ENCODE data around the gene NEK8.
A peak's percentile ranks its signal among the peaks of the same experiment; 100 is the strongest.

The NEK8 gene

DNA sequence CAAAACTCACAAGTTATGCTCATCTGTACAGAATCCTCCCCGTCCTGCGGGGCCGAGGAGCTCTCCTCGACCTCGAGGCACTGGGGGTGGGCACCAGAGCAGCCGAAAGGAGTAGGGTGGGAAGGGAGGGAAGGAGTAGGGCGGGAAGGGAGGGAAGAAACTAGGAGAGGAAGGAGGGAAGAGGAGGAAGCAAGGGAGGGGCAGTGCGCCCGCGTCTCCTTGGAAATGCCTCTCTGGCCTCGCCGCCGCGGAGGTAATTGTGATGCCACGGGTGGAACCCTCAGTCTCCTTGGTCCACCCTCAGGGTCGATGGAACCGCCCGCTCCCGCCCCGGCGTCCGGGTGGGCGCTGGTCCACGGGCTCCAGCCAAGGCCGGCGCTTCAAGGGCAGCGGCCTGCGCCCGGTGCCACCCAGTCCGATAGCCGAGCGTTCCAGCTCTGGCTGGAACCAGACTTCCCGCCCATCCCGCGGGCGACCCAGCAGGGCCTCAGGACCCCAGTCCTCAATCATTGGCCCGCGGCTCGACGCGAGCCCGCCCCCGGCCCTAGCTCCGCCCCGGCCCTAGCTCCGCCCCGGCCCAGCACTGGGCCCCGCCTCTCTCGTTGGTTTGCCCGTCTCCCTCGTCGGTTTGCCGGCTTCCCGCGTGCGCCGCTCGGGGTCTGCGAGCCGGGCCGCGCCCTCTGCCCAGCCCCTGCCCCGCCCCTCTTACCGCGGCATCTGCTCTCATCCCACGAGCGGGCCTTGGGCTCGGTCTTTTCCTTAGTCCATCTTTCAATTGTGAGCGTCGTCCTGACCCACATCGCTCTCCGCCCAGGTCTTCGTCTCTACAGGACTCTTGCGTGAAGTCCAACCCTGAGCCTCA, 17.5 kb upstream of the NEK8 start:
- peak; percentile 90 for DNase-seq (ENCODE audit: low read depth)
- H3K4me3 ChIP-seq (ENCODE audit: low read depth, low read length) = peak overlapping the region; percentile 61
- TF ChIP-seq, protein P1, sequence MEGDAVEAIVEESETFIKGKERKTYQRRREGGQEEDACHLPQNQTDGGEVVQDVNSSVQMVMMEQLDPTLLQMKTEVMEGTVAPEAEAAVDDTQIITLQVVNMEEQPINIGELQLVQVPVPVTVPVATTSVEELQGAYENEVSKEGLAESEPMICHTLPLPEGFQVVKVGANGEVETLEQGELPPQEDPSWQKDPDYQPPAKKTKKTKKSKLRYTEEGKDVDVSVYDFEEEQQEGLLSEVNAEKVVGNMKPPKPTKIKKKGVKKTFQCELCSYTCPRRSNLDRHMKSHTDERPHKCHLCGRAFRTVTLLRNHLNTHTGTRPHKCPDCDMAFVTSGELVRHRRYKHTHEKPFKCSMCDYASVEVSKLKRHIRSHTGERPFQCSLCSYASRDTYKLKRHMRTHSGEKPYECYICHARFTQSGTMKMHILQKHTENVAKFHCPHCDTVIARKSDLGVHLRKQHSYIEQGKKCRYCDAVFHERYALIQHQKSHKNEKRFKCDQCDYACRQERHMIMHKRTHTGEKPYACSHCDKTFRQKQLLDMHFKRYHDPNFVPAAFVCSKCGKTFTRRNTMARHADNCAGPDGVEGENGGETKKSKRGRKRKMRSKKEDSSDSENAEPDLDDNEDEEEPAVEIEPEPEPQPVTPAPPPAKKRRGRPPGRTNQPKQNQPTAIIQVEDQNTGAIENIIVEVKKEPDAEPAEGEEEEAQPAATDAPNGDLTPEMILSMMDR (conservative IDR thresholded peaks at IDR 0.05; ENCODE audit: low read depth, low read length) = no peak

DNA sequence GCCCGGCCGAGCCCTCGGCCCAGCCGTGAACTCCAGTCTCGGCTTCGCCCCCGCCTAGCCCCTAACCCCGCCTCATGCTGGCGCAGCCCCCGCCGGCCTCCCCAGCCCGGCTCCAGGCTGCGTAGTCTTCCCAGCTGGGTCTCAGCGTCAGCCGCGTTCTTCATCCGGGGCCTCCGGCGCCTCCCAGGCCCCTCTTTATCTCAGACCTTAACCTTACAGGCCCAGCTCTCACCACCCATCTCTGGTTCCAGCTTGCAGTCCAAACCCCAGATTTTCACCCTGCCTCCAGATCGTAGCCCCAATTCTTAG, 16.9 kb upstream of the NEK8 start, which contains the start of gene PROCA1:
PROCA1 (minus strand) TSS at position 166 of the 309 bp plus-strand sequence. CDS start 228 bp downstream, outside the sequence.
- TF ChIP-seq, protein P1 (conservative IDR thresholded peaks at IDR 0.05; ENCODE audit: low read depth, low read length) = no peak
- no peak for DNase-seq (ENCODE audit: low read depth)
- peak within 1 kb of the TSS; percentile 61 for H3K4me3 ChIP-seq (ENCODE audit: low read depth, low read length)

DNA sequence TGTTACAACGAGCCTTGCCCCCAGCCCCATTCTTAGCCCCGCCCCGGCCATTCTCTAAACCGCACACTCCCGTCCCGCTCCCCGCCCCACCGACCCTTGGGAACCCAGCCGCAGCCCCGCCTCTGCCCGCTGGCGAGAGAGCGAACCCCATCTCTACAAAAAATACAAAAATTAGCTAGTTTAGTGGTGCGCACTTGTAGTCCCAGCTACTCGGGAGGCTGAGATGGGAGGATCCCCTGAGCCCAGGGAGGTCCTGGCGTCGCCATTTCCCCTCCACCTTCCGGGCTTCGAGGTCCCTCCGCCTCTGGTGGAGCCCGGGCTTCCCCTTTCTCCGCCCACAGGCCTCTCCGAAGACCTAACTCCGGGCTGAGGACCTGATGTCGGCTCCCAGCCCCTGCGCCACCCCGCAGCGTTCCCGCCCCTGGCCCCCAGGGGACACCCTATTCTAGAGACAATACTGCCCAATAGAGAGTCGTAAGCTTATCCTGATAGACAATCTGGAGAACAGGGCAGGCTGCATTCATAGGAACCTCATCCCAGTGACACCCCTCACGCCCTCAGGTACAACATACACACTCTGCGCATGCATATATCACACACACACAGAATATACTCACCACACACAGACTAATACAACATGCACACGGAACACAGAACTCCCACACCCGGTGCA, 16.4 kb upstream of the NEK8 start:
- TF ChIP-seq, protein P1 (conservative IDR thresholded peaks at IDR 0.05; ENCODE audit: low read depth, low read length) = peak; percentile 16
- peak; percentile 31 for DNase-seq (ENCODE audit: low read depth)
- peak overlapping the region; percentile 61 for H3K4me3 ChIP-seq (ENCODE audit: low read depth, low read length)

- TF ChIP-seq, protein P1 (conservative IDR thresholded peaks at IDR 0.05; ENCODE audit: low read depth, low read length) = no peak
- H3K4me3 ChIP-seq (ENCODE audit: low read depth, low read length) = no peak overlapping the region
- DNase-seq (ENCODE audit: low read depth) = no peak
Measured at GRCh38 chr17:28712705-28713415, 15.7 kb upstream of the NEK8 start.

DNA sequence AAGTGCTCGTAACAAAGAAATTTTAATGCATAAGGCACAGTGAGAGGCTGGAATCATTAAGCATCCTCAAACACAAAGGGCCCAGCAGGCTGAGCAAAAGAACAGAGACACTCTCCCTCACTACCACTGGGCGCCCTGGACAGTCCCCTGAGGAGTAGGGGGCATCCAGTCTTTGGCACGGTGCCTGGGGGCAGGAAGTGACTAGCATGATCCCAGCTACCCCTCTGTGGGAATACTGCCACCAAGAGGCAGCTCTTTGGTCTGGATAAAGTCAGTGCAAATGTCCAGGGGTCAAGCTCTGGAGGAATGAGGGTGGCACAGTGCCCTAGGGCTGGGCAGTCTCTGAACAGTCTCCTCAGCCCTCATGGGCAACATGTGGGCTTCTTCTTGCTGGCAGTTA, 14.3 kb upstream of the NEK8 start:
- no peak for DNase-seq (ENCODE audit: low read depth)
- TF ChIP-seq, protein P1 (conservative IDR thresholded peaks at IDR 0.05; ENCODE audit: low read depth, low read length) = no peak
- H3K4me3 ChIP-seq (ENCODE audit: low read depth, low read length) = no peak overlapping the region

- DNase-seq (ENCODE audit: low read depth) = no peak
- TF ChIP-seq, protein P1 (conservative IDR thresholded peaks at IDR 0.05; ENCODE audit: low read depth, low read length) = no peak
- H3K4me3 ChIP-seq (ENCODE audit: low read depth, low read length) = no peak overlapping the region
Measured at GRCh38 chr17:28715217-28715616, 13.4 kb upstream of the NEK8 start.

Measured in choroid plexus epithelial cell (primary cell).